Heart left ventricle (tissue), 16 donors: Measurements from ENCODE around the gene CEP83. TPM values are rescaled to one million over a fixed set of nuclear protein-coding genes. Genes with fewer than 3 reads are reported as not detected.

ENCODE experiments used
- ATAC-seq, 4 donors: fragments of 200-7000 bp; cut with Tn5 transposase; one replicate each; pipeline ENCODE4 v1.9.1; 2020 to 2022; ENCODE audit warnings: moderate library complexity in 4 of 4, mild to moderate bottlenecking in 3 of 4, moderate number of reproducible peaks in 1 of 4
- DNase-seq, 5 donors: peaks; one replicate each; pipeline ENCODE4 v3.0.0-alpha.2; 2020
- H3K27ac ChIP-seq, 12 donors: fragments of 200-600 bp; sonication (generic) in 4 of 12; one replicate each; pipeline versions ENCODE4 v1.5.0 to v1.8.0; 2016 to 2022; ENCODE audit warnings: mild to moderate bottlenecking in 2 of 12
- H3K27me3 ChIP-seq, 9 donors: fragments of 200-600 bp; sonication (generic) in 2 of 9; one replicate each; pipeline versions ENCODE4 v1.5.1 to v1.8.0; 2016 to 2022; ENCODE audit warnings: mild to moderate bottlenecking in 3 of 9
- H3K36me3 ChIP-seq, 9 donors: fragments of 200-600 bp; sonication (generic) in 2 of 9; one replicate each; pipeline versions ENCODE4 v1.5.0 to v1.8.0; 2018 to 2022; ENCODE audit warnings: mild to moderate bottlenecking in 2 of 9
- H3K4me1 ChIP-seq, 12 donors: fragments of 200-600 bp; sonication (generic) in 4 of 12; one replicate each; pipeline versions ENCODE4 v1.5.0 to v1.8.0; 2016 to 2022; ENCODE audit warnings: mild to moderate bottlenecking in 3 of 12
- H3K4me3 ChIP-seq, 12 donors: fragments of 200-600 bp; sonication (generic) in 4 of 12; one replicate each; pipeline versions ENCODE4 v1.5.0 to v1.8.0; 2017 to 2022; ENCODE audit warnings: mild to moderate bottlenecking in 9 of 12, moderate library complexity in 4 of 12
- H3K9me3 ChIP-seq, 12 donors: fragments of 200-600 bp; sonication (generic) in 4 of 12; one replicate each; pipeline versions ENCODE4 v1.5.0 to v1.8.0; 2016 to 2022; ENCODE audit warnings: mild to moderate bottlenecking in 1 of 12
- POLR2A ChIP-seq, 2 donors: fragments of 450-650 bp; IDR thresholded peaks; one replicate each; pipeline ENCODE4 v1.6.1; 2017; ENCODE audit warnings: antibody characterized with exemption in 2 of 2, mild to moderate bottlenecking in 2 of 2, moderate library complexity in 2 of 2
- WGBS, 4 donors: extraction: QIAGEN DNeasy Blood & Tissue Kit in 2 of 4; methylation state at CpG; one replicate each; pipeline versions ENCODE4 v1.1.5 to v1.1.7; 2013 to 2018; 5-methylcytosine and 5-hydroxymethylcytosine counted together
- intact Hi-C, 10 donors: fragments of 100-400 bp; cut with DNase I; formaldehyde crosslinking; loops; one replicate each; pipeline versions ENCODE4 v1.11.1 to v1.14.2; 2022
- polyA plus RNA-seq, 2 donors: library from polyadenylated mRNA; stranded (reverse); fragments of 200-250 nt; gene quantifications; one replicate each; pipeline ENCODE4 v1.2.3, GENCODE V29; 2013
- total RNA-seq, 9 donors: library from RNA; depleted of rRNA in 2 of 9; stranded (reverse); fragments of >200 nt in 2 of 9; fragmentation: NEBNext Ultra II Directional in 3 of 9; extraction: Animal tissue kit (Norgen Biotek cat#: 25700) in 3 of 9; gene quantifications; one replicate each; pipeline versions ENCODE4 v1.1.0 to v1.2.4, GENCODE V29; 2016 to 2023
- TF ChIP-seq, protein P1 (sequence below), 12 donors: fragments of 200-600 bp; sonication (generic) in 4 of 12; IDR thresholded peaks; one replicate each; pipeline versions ENCODE4 v1.5.0 to v1.8.0; 2018 to 2022; ENCODE audit warnings: antibody characterized with exemption in 12 of 12, mild to moderate bottlenecking in 5 of 12
- donor health status: ischemic (EF 13 %, LVEDD 7.1; RV severe dilation, severe dysfunction).
- donor health status: healthy with polysubstance abuse.
- donor health status: DM: no; HTN: yes; CAD: no.
- donor health status: DM: no; HTN: no; CAD: no.
- donor health status: ischemic (EF 25% LVEDD 6.9; RV normal size, moderate dysfunction).
- donor health status: ischemic (EF 25% LVEDD 5.7; RV mildly dilated, moderate dysfunction).
- donor health status: healthy.
- donor health status: DM: yes; HTN: yes; CAD: no.
- donor health status: ischemic (EF 35%, LVEDD 5.7; RV mildly dilated, moderate dysfunction).
- donor health status: nonischemic (EF 11% LVEDD 7.7; RV severe dilation, severe dysfunction).
- donor health status: DM: yes; HTN: yes; CAD: no.
- donor health status: PGD.
- donor health status: ischemic (EF 29% LVEDD 5.4; RV normal size, mild dysfunction).
- donor health status: nonischemic (EF 23%, LVEDD 6.1; RV moderate dilation, normal function).

CEP83 gene
- total and polyA plus RNA-seq, 11 donors: 5.4 to 13.4 (median 9.5) TPM

DNA sequence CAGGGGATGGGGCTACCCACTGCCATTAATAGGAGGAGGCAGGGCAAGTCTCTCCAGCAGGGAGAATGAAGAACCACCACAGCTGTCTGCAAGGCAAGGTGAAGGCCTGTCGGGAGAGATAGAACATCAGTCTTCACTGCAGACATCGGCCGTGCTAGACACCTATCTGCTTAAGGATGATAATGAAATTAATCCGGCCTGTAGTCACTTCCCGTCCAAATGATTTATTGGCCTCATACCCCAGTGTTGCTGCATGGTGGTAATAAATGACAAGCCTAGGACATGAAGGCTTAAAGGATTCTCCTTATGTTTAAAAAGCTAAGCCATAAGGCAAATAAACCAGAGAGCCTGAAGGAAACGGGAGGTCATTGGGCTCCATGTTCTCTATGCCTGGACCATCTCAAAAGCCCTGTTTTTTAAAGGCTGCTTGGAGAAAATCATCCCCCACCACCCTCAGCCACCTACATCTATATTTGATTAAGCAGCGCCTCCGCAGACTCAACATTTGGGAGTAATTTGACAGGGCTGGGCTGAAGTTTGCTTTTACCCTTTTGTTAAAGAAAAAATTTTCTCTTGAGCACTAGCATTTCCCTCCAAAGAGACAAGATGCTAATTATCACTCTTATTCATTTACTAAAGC lies 173.6 kb downstream of the CEP83 start:
- intact Hi-C loops: loop anchor here in 1 of 10 donors (10.0 kb wide), 1 partner anchor 141 kb away; the partner anchor contains the start of gene PLXNC1
- WGBS, 4 donors: 93 to 96% (median 95%) methylated on average over 8 of the region's 8 CpGs

DNA sequence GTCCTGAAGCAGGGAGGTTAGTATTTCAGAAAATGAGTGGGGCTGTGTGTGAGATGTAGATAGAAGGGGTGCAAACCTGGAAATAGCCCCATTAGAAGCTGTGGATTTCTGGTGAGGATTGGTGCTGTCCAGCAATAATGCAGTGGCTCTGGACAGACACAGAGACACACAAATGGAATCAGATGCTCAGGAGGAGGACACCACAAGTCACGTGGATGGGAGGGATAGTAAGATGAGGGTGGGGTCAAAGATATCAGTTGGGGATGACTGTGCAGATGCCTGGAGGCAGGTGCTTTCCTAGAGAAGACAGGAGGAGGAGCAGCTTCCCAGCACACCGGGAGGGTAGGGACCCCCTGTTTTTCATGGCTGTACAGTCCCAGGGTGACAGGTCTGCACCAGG lies 174.8 kb downstream of the CEP83 start:
- Histone ChIP-seq H3K4me1 (peaks cover 4 to 32% (median 13%) of the 10 kb centered on the region in 12 donors), H3K4me3 (no peak overlapping the region), H3K36me3 (peaks cover 0 to 61% (median 0%) of the 10 kb centered on the region in 9 donors), H3K9me3 (no peaks in the 10 kb centered on the region), H3K27ac (no peak overlapping the region), H3K27me3 (no peaks in the 10 kb centered on the region)
- ATAC-seq (no peak), DNase-seq (no peak)
- WGBS, 4 donors: 84 to 94% (median 89%) methylated on average over 2 of the region's 2 CpGs
- intact Hi-C loops: loop anchor here in 1 of 10 donors (10.0 kb wide), 1 partner anchor 140 kb away; the partner anchor contains the start of gene PLXNC1
- no peak for TF ChIP-seq POLR2A (IDR thresholded peaks at IDR 0.05)
- TF ChIP-seq, protein P1, sequence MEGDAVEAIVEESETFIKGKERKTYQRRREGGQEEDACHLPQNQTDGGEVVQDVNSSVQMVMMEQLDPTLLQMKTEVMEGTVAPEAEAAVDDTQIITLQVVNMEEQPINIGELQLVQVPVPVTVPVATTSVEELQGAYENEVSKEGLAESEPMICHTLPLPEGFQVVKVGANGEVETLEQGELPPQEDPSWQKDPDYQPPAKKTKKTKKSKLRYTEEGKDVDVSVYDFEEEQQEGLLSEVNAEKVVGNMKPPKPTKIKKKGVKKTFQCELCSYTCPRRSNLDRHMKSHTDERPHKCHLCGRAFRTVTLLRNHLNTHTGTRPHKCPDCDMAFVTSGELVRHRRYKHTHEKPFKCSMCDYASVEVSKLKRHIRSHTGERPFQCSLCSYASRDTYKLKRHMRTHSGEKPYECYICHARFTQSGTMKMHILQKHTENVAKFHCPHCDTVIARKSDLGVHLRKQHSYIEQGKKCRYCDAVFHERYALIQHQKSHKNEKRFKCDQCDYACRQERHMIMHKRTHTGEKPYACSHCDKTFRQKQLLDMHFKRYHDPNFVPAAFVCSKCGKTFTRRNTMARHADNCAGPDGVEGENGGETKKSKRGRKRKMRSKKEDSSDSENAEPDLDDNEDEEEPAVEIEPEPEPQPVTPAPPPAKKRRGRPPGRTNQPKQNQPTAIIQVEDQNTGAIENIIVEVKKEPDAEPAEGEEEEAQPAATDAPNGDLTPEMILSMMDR (IDR thresholded peaks at IDR 0.05): no peak

More for the DNA sequence above, 173.6 kb downstream of the CEP83 start:
- Histone ChIP-seq H3K36me3 (peaks cover 0 to 49% (median 0%) of the 10 kb centered on the region in 9 donors), H3K27me3 (no peaks in the 10 kb centered on the region), H3K27ac (no peak overlapping the region), H3K4me1 (peaks cover 4 to 43% (median 22%) of the 10 kb centered on the region in 12 donors), H3K9me3 (no peaks in the 10 kb centered on the region), H3K4me3 (no peak overlapping the region)
- no peak for TF ChIP-seq POLR2A (IDR thresholded peaks at IDR 0.05)
- TF ChIP-seq, protein P1 (IDR thresholded peaks at IDR 0.05): no peak
- no peak for ATAC-seq
- no peak for DNase-seq

DNA sequence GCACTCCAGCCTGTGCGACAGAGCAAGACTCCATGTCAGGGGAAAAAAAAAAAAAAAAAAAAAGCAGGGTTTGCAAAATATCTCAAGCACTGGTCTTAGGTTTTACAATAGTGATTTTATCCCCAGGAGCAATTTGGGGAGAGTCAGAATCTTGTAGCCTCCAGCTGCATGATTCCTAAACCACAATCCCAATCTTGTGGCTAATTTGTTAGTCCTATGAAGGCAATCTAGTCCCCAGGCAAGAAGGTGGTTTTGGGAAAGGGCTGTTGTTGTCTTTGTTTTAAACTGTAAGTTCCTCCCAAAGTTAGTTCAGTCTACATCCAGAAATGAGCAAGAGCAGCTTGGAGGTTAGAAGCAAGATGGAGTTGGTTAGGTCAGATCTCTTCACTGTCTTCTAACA lies 175.6 kb downstream of the CEP83 start:
- DNase-seq (no peak), ATAC-seq (no peak)
- no peaks in the 10 kb centered on the region for H3K9me3 ChIP-seq
- TF ChIP-seq, protein P1 (IDR thresholded peaks at IDR 0.05): no peak
- TF ChIP-seq POLR2A (IDR thresholded peaks at IDR 0.05): no peak
- H3K4me3 ChIP-seq: no peak overlapping the region
- H3K4me1 ChIP-seq: peaks cover 0 to 24% (median 6%) of the 10 kb centered on the region in 12 donors
- intact Hi-C loops: loop anchor here in 1 of 10 donors (10.0 kb wide), 1 partner anchor 139 kb away; the partner anchor contains the start of gene PLXNC1
- H3K36me3 ChIP-seq: peaks cover 0 to 64% (median 0%) of the 10 kb centered on the region in 9 donors
- H3K27ac ChIP-seq: no peak overlapping the region
- WGBS, 4 donors: 96 to 100% (median 99%) methylated on average over 1 of the region's 1 CpG
- H3K27me3 ChIP-seq: no peaks in the 10 kb centered on the region

DNA sequence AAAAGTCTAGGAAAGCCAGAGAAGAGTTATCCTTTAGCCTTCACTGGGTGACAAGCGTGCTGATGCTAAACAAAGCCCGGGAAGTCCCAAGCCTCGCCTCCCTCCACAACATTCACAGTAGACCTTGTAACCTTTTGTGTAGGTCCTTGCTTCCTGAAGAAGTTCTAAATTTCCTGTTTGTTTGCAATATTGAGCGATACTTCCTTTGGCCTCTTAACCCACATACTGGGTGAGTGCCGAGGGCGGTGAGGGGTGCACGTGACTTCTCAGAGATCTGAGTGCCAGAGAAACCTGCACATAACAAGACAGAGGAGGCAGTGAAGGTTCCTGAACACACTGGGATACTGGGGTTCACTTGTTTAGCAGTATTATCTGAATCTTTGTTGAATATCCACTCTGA lies 177.0 kb downstream of the CEP83 start:
- Histone ChIP-seq H3K36me3 (peaks cover 0 to 65% (median 0%) of the 10 kb centered on the region in 9 donors), H3K9me3 (no peaks in the 10 kb centered on the region), H3K27me3 (no peaks in the 10 kb centered on the region), H3K4me1 (peaks cover 0 to 23% (median under 1%) of the 10 kb centered on the region in 12 donors), H3K4me3 (no peak overlapping the region), H3K27ac (peak overlapping the region in 4 of 12 donors; percentile 3 to 66 (median 10))
- 58 to 64% (median 62%) methylated on average over 7 of the region's 7 CpGs for WGBS, 4 donors
- ATAC-seq (peak; percentile 34 to 59 (median 40)), DNase-seq (no peak)
- TF ChIP-seq POLR2A (IDR thresholded peaks at IDR 0.05): no peak
- TF ChIP-seq, protein P1 (IDR thresholded peaks at IDR 0.05): no peak
- intact Hi-C loops: loop anchor here in 1 of 10 donors (10.0 kb wide), 1 partner anchor 138 kb away; the partner anchor contains the start of gene PLXNC1
